Natural killer cell (primary cell): Measurements from ENCODE around the gene PRAC2. TPM values are rescaled to one million over a fixed set of nuclear protein-coding genes. Genes with fewer than 3 reads are reported as not detected.

Experiments
- ATAC-seq, 3 donors: fragments of 150-1000 bp in 2 of 3; fragments of 200-7000 bp in 1 of 3; cut with Tn5 transposase; 1 replicate in 1 of 3; 2 replicates in 2 of 3; pipeline ENCODE4 v1.10.0; 2021; ENCODE audit warnings: mild to moderate bottlenecking in 2 of 3, moderate library complexity in 2 of 3
- DNase-seq, 2 donors: peaks; one replicate each; pipeline versions ENCODE4 v3.0.0 to v3.0.0-alpha.2; 2013 to 2021; ENCODE audit warnings: mixed read lengths in 1 of 2
- H3K27ac ChIP-seq: one replicate; pipeline ENCODE4 v1.5.1; 2013; ENCODE audit warnings: mild to moderate bottlenecking, low read length
- H3K27me3 ChIP-seq: one replicate; pipeline ENCODE4 v1.6.1; 2013; ENCODE audit warnings: low read length; ENCODE audit not compliant: control insufficient read depth, insufficient read depth
- H3K36me3 ChIP-seq: one replicate; pipeline ENCODE4 v1.6.1; 2013; ENCODE audit warnings: low read length; ENCODE audit not compliant: control insufficient read depth, insufficient read depth
- H3K4me1 ChIP-seq: one replicate; pipeline ENCODE4 v1.6.1; 2013; ENCODE audit warnings: low read length; ENCODE audit not compliant: control insufficient read depth, insufficient read depth
- H3K4me3 ChIP-seq: one replicate; pipeline ENCODE4 v1.5.1; 2013; ENCODE audit warnings: low read length
- H3K9me3 ChIP-seq: one replicate; pipeline ENCODE4 v1.6.1; 2013; ENCODE audit warnings: low read length; ENCODE audit not compliant: control insufficient read depth, insufficient read depth
- H3K27ac Mint-ChIP-seq, 2 donors: one replicate each; pipeline ENCODE4 v1.8.0; 2022; ENCODE audit warnings: mild to moderate bottlenecking in 2 of 2, mixed read lengths in 2 of 2, moderate library complexity in 1 of 2
- H3K27me3 Mint-ChIP-seq, 2 donors: one replicate each; pipeline ENCODE4 v1.8.0; 2022; ENCODE audit warnings: low read depth in 2 of 2, mixed read lengths in 2 of 2
- H3K36me3 Mint-ChIP-seq: one replicate; pipeline ENCODE4 v1.8.0; 2022; ENCODE audit warnings: mixed read lengths
- H3K4me1 Mint-ChIP-seq, 2 donors: one replicate each; pipeline ENCODE4 v1.8.0; 2022; ENCODE audit warnings: mixed read lengths in 2 of 2
- H3K4me3 Mint-ChIP-seq: one replicate; pipeline ENCODE4 v1.8.0; 2022; ENCODE audit warnings: mild to moderate bottlenecking, moderate library complexity, mixed read lengths
- H3K9me3 Mint-ChIP-seq, 2 donors: one replicate each; pipeline ENCODE4 v1.8.0; 2022; ENCODE audit warnings: mixed read lengths in 2 of 2
- WGBS: methylation state at CpG from one replicate; pipeline ENCODE4 v1.1.7; 2013; ENCODE audit warnings: missing lambda C conversion rate; ENCODE audit not compliant: insufficient coverage; 5-methylcytosine and 5-hydroxymethylcytosine counted together
- intact Hi-C: fragments of 100-400 bp; cut with micrococcal nuclease; formaldehyde crosslinking; loops from one replicate; pipeline ENCODE4 v1.14.2; 2022
- total RNA-seq, 4 donors: library from RNA; stranded (reverse); fragments of 120-200 nt in 1 of 4; gene quantifications; one replicate each; pipeline versions ENCODE4 v1.2.3 to v1.2.4, GENCODE V29; 2013 to 2022
- TF ChIP-seq, protein P1 (sequence below): fragments of 200-600 bp; IDR thresholded peaks from one replicate; pipeline ENCODE4 v1.8.0; 2022; ENCODE audit warnings: antibody characterized with exemption

PRAC2 gene
- total RNA-seq, 3 donors from 2014 or later (not counting 1 experiment from before 2014, with no cell fraction given) = not detected

DNA sequence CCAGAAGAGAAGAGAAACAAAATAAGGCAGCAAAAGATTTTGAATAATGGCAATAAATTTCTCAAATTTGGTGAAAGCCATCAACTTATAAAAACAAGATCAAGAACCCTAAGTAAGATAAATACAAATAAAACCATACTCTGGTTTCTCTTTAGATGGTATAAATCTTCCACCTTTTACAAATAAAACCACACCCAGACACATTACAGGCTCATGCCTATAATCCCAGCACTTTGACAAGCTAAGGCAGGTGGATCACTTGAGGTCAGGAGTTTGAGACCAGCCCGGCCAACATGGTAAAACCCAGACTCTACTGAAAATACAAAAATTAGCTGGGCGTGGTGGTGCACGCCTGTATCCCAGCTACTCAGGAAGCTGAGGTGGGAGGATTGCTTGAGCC lies 50.3 kb downstream of the PRAC2 start:
- no peaks in the 10 kb centered on the region for H3K4me1 ChIP-seq
- no peak for ATAC-seq
- intact Hi-C loops = no loop called here
- no peak overlapping the region for H3K27ac ChIP-seq
- peaks cover 0 to 4% of the 10 kb centered on the region in 2 donors for H3K4me1 Mint-ChIP-seq
- H3K27ac Mint-ChIP-seq = no peak overlapping the region
- TF ChIP-seq, protein P1, sequence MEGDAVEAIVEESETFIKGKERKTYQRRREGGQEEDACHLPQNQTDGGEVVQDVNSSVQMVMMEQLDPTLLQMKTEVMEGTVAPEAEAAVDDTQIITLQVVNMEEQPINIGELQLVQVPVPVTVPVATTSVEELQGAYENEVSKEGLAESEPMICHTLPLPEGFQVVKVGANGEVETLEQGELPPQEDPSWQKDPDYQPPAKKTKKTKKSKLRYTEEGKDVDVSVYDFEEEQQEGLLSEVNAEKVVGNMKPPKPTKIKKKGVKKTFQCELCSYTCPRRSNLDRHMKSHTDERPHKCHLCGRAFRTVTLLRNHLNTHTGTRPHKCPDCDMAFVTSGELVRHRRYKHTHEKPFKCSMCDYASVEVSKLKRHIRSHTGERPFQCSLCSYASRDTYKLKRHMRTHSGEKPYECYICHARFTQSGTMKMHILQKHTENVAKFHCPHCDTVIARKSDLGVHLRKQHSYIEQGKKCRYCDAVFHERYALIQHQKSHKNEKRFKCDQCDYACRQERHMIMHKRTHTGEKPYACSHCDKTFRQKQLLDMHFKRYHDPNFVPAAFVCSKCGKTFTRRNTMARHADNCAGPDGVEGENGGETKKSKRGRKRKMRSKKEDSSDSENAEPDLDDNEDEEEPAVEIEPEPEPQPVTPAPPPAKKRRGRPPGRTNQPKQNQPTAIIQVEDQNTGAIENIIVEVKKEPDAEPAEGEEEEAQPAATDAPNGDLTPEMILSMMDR = no peak
- no peaks in the 10 kb centered on the region for H3K9me3 Mint-ChIP-seq
- no peak for DNase-seq
- no peaks in the 10 kb centered on the region for H3K9me3 ChIP-seq
- WGBS = 85% methylated on average over 3 of the region's 3 CpGs
- no peaks in the 10 kb centered on the region for H3K36me3 ChIP-seq
- H3K36me3 Mint-ChIP-seq = no peaks in the 10 kb centered on the region
- no peak overlapping the region for H3K4me3 ChIP-seq
- H3K27me3 Mint-ChIP-seq = peaks cover 12 to 18% of the 10 kb centered on the region in 2 donors
- peaks cover 2% of the 10 kb centered on the region for H3K27me3 ChIP-seq
- H3K4me3 Mint-ChIP-seq = no peak overlapping the region

Other genes with a start within 250 kb of the PRAC2 start
- not detected for gene HOXB1, start 192.2 kb upstream of the PRAC2 start, total RNA-seq
- gene HOXB2, start 178.1 kb upstream of the PRAC2 start, total RNA-seq = 10 to 100 TPM; 21.6 to 30.5 (median 24.7) TPM
- 1 to 10 TPM; 3.5 to 6.7 (median 5.7) TPM for gene HOXB4, start 144.8 kb upstream of the PRAC2 start, total RNA-seq
- 10 to 100 TPM in 2 of 3 donors, 1 to 10 TPM in 1; 7.9 to 15.6 (median 15.3) TPM for gene HOXB3, start 132.9 kb upstream of the PRAC2 start, total RNA-seq
- not detected for gene HOXB5, start 129.4 kb upstream of the PRAC2 start, total RNA-seq
- gene HOXB6, start 118.2 kb upstream of the PRAC2 start, total RNA-seq = not detected
- gene HOXB7, start 112.2 kb upstream of the PRAC2 start, total RNA-seq = 1 to 10 TPM in 1 of 3 donors, under 1 TPM in 2; 0.45 to 1.4 (median 0.97) TPM
- not detected for gene HOXB8, start 107.9 kb upstream of the PRAC2 start, total RNA-seq
- gene HOXB9, start 96.8 kb upstream of the PRAC2 start, total RNA-seq = 1 to 10 TPM in 1 of 3 donors, under 1 TPM in 2; 0.12 to 1.0 (median 0.18) TPM
- gene PRAC1, start 667 bp upstream of the PRAC2 start, total RNA-seq = not detected
- gene HOXB13, start 5.6 kb downstream of the PRAC2 start, total RNA-seq = not detected
- not detected for gene TTLL6, start 94.0 kb downstream of the PRAC2 start, total RNA-seq
- gene CALCOCO2, start 107.8 kb downstream of the PRAC2 start, total RNA-seq = 100 to 1,000 TPM; 175 to 188 (median 179) TPM
- gene ATP5MC1, start 169.6 kb downstream of the PRAC2 start, total RNA-seq = 10 to 100 TPM; 28.2 to 34.9 (median 34.5) TPM
- gene UBE2Z, start 185.2 kb downstream of the PRAC2 start, total RNA-seq = 10 to 100 TPM; 89.0 to 94.0 (median 89.6) TPM
- 10 to 100 TPM; 76.9 to 86.0 (median 78.3) TPM for gene SNF8, start 221.7 kb downstream of the PRAC2 start, total RNA-seq
- gene GIP, start 245.4 kb downstream of the PRAC2 start, total RNA-seq = not detected